ENCODE data around the gene PEX5L. TPM values are rescaled to one million over a fixed set of nuclear protein-coding genes. Genes with fewer than 3 reads are reported as not detected.

PEX5L gene
- polyA plus RNA-seq, 2 of the 4 experiments (the other 2 are of a cell fraction) = 0.06 to 0.08 TPM

DNA sequence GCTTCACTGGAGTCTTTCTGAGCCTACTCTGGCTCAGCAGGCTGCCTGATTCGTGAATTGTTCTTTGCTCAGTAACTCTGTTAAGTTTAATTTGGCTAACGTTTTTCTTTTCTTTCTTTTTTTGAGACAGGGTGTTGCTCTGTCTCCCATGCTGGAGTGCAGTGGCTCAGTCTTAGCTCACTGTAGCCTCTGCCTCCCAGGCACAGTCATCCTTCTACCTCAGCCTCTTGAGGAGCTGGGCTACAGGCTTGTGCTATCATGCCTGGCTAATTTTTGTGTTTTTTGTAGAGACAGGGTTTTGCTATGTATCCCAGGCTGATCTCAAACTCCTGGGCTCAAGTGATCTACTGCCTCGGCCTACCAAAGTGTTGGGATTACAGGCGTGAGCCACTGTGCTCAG is 165.0 kb downstream of the PEX5L start:
- ChIA-PET POLR2A (no interaction called here), CTCF (no interaction called here)
- TF ChIP-seq, protein P1, sequence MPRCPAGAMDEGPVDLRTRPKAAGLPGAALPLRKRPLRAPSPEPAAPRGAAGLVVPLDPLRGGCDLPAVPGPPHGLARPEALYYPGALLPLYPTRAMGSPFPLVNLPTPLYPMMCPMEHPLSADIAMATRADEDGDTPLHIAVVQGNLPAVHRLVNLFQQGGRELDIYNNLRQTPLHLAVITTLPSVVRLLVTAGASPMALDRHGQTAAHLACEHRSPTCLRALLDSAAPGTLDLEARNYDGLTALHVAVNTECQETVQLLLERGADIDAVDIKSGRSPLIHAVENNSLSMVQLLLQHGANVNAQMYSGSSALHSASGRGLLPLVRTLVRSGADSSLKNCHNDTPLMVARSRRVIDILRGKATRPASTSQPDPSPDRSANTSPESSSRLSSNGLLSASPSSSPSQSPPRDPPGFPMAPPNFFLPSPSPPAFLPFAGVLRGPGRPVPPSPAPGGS (IDR thresholded peaks at IDR 0.05) = no peak
- TF ChIP-seq MAZ (IDR thresholded peaks at IDR 0.05; ENCODE audit: borderline replicate concordance, low read depth, low read length) = no peak
- no peak for TF ChIP-seq HDAC2 (IDR thresholded peaks at IDR 0.05)
- TF ChIP-seq ZFP36 (IDR thresholded peaks at IDR 0.05; ENCODE audit: borderline replicate concordance, partially characterized antibody) = no peak
- WGBS (ENCODE audit: missing lambda C conversion rate) = 43% methylated on average over 4 of the region's 4 CpGs
- Histone ChIP-seq H3K9me3 (no peaks in the 10 kb centered on the region), H3K4me3 (no peak overlapping the region), H3K4me1 (no peaks in the 10 kb centered on the region), H3K27ac (no peak overlapping the region), H3K4me2 (no peak overlapping the region)
- ATAC-seq (no peak), FAIRE-seq (no peak), DNase-seq (ENCODE audit: low read depth in 1 of 2, low spot score in 1 of 2) (no peak)

DNA sequence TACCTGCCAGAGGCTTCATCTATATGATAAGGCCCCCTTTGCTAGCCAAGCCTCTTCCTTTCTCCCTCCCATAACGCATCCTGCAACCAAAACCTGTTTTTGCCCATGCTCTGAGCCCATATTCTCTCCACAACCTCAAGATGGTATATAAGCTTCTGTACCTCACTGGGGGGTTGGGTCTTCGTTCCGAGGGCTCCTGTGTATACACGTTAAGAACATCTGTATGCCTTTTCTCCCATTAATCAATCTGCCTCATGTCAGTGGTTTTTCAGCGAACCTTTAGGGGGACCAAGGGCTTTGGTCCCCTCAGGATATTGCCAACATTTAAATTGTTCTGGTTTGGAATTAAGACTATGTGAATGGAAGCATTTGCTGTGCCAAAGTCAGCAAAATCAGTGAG is 168.0 kb downstream of the PEX5L start:
- 38% methylated on average over 5 of the region's 5 CpGs for WGBS (ENCODE audit: missing lambda C conversion rate)
- H3K4me2 ChIP-seq = no peak overlapping the region
- H3K4me3 ChIP-seq = no peak overlapping the region
- H3K27ac ChIP-seq = no peak overlapping the region
- FAIRE-seq = no peak
- no peaks in the 10 kb centered on the region for H3K9me3 ChIP-seq
- no peak for TF ChIP-seq NR3C1 (IDR thresholded peaks at IDR 0.05)
- TF ChIP-seq SMC3 (IDR thresholded peaks at IDR 0.05) = no peak
- no peak for TF ChIP-seq FOSL2 (IDR thresholded peaks at IDR 0.05)
- no peak for TF ChIP-seq FOSL2 (CRISPR knock-in tag; IDR thresholded peaks at IDR 0.05)
- TF ChIP-seq HDAC2 (IDR thresholded peaks at IDR 0.05) = no peak
- no peak for TF ChIP-seq CBX8 (IDR thresholded peaks at IDR 0.05)
- TF ChIP-seq RCOR1 (IDR thresholded peaks at IDR 0.05; ENCODE audit: low read depth, low read length) = no peak
- no peak for TF ChIP-seq FOSB (CRISPR knock-in tag; IDR thresholded peaks at IDR 0.05)
- TF ChIP-seq FOXS1 (CRISPR knock-in tag; IDR thresholded peaks at IDR 0.05) = no peak
- TF ChIP-seq ZFP36 (IDR thresholded peaks at IDR 0.05; ENCODE audit: borderline replicate concordance, partially characterized antibody) = no peak
- TF ChIP-seq, protein P2, sequence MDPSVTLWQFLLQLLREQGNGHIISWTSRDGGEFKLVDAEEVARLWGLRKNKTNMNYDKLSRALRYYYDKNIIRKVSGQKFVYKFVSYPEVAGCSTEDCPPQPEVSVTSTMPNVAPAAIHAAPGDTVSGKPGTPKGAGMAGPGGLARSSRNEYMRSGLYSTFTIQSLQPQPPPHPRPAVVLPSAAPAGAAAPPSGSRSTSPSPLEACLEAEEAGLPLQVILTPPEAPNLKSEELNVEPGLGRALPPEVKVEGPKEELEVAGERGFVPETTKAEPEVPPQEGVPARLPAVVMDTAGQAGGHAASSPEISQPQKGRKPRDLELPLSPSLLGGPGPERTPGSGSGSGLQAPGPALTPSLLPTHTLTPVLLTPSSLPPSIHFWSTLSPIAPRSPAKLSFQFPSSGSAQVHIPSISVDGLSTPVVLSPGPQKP (IDR thresholded peaks at IDR 0.05; ENCODE audit: low read depth, low read length) = no peak
- TF ChIP-seq, protein P3, sequence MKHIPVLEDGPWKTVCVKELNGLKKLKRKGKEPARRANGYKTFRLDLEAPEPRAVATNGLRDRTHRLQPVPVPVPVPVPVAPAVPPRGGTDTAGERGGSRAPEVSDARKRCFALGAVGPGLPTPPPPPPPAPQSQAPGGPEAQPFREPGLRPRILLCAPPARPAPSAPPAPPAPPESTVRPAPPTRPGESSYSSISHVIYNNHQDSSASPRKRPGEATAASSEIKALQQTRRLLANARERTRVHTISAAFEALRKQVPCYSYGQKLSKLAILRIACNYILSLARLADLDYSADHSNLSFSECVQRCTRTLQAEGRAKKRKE (CRISPR knock-in tag; IDR thresholded peaks at IDR 0.05; ENCODE audit: low read depth) = no peak
- TF ChIP-seq EHMT2 (IDR thresholded peaks at IDR 0.05; ENCODE audit: low read depth) = no peak
- TF ChIP-seq EHF (CRISPR knock-in tag; IDR thresholded peaks at IDR 0.05) = no peak
- no peak for TF ChIP-seq JUN (IDR thresholded peaks at IDR 0.05)
- TF ChIP-seq, protein P4, sequence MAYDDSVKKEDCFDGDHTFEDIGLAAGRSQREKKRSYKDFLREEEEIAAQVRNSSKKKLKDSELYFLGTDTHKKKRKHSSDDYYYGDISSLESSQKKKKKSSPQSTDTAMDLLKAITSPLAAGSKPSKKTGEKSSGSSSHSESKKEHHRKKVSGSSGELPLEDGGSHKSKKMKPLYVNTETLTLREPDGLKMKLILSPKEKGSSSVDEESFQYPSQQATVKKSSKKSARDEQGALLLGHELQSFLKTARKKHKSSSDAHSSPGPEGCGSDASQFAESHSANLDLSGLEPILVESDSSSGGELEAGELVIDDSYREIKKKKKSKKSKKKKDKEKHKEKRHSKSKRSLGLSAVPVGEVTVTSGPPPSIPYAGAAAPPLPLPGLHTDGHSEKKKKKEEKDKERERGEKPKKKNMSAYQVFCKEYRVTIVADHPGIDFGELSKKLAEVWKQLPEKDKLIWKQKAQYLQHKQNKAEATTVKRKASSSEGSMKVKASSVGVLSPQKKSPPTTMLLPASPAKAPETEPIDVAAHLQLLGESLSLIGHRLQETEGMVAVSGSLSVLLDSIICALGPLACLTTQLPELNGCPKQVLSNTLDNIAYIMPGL (CRISPR knock-in tag; IDR thresholded peaks at IDR 0.05; ENCODE audit: borderline replicate concordance) = no peak
- TF ChIP-seq HOXB13 (CRISPR knock-in tag; IDR thresholded peaks at IDR 0.05; ENCODE audit: low read depth) = no peak
- no peak for TF ChIP-seq PHF8 (IDR thresholded peaks at IDR 0.05; ENCODE audit: borderline replicate concordance, low read depth)
- no peak for ATAC-seq
- ChIA-PET CTCF (interaction anchor here (1.2 kb wide), 1 partner anchor 57 kb away, joined by 3 read pairs; no protein-coding TSS in a partner anchor), POLR2A (no interaction called here)
- no peaks in the 10 kb centered on the region for H3K4me1 ChIP-seq
- no peak for DNase-seq (ENCODE audit: low read depth in 1 of 2, low spot score in 1 of 2)

DNA sequence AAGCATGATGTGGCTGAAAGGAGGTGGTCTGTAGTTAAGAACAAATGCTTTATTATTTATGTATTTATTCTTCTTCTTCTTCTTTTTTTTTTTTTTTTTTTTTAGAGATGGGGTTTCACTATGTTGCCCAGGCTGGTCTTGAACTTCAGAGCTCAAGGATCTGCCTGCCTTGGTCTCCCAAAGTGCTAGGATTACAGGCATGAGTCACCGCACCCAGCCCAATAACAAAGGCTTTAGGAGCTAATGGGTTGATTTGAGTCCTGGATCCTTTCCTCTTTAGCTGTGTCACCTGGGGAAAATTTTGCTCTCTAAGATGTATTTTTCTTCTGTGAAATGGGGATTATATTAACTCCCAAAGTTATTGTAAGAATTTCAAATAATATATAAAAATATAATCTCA is 168.8 kb downstream of the PEX5L start:
- CTCF ChIA-PET = no interaction called here
- DNase-seq (ENCODE audit: low read depth in 1 of 2, low spot score in 1 of 2) (no peak), FAIRE-seq (no peak), ATAC-seq (no peak)
- H3K4me2 ChIP-seq = no peak overlapping the region
- POLR2A ChIA-PET = no interaction called here
- no peaks in the 10 kb centered on the region for H3K9me3 ChIP-seq
- WGBS (ENCODE audit: missing lambda C conversion rate) = 86% methylated on average over 1 of the region's 1 CpG
- no peak overlapping the region for H3K27ac ChIP-seq
- H3K4me3 ChIP-seq = no peak overlapping the region
- no peaks in the 10 kb centered on the region for H3K4me1 ChIP-seq
- TF ChIP-seq MAFK (IDR thresholded peaks at IDR 0.05; ENCODE audit: partially characterized antibody) (no peak), CEBPB (IDR thresholded peaks at IDR 0.05) (no peak), NR3C1 (IDR thresholded peaks at IDR 0.05) (no peak)
- TF ChIP-seq, protein P5, sequence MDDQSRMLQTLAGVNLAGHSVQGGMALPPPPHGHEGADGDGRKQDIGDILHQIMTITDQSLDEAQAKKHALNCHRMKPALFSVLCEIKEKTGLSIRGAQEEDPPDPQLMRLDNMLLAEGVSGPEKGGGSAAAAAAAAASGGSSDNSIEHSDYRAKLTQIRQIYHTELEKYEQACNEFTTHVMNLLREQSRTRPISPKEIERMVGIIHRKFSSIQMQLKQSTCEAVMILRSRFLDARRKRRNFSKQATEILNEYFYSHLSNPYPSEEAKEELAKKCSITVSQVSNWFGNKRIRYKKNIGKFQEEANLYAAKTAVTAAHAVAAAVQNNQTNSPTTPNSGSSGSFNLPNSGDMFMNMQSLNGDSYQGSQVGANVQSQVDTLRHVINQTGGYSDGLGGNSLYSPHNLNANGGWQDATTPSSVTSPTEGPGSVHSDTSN (IDR thresholded peaks at IDR 0.05) = no peak
- TF ChIP-seq, protein P6, sequence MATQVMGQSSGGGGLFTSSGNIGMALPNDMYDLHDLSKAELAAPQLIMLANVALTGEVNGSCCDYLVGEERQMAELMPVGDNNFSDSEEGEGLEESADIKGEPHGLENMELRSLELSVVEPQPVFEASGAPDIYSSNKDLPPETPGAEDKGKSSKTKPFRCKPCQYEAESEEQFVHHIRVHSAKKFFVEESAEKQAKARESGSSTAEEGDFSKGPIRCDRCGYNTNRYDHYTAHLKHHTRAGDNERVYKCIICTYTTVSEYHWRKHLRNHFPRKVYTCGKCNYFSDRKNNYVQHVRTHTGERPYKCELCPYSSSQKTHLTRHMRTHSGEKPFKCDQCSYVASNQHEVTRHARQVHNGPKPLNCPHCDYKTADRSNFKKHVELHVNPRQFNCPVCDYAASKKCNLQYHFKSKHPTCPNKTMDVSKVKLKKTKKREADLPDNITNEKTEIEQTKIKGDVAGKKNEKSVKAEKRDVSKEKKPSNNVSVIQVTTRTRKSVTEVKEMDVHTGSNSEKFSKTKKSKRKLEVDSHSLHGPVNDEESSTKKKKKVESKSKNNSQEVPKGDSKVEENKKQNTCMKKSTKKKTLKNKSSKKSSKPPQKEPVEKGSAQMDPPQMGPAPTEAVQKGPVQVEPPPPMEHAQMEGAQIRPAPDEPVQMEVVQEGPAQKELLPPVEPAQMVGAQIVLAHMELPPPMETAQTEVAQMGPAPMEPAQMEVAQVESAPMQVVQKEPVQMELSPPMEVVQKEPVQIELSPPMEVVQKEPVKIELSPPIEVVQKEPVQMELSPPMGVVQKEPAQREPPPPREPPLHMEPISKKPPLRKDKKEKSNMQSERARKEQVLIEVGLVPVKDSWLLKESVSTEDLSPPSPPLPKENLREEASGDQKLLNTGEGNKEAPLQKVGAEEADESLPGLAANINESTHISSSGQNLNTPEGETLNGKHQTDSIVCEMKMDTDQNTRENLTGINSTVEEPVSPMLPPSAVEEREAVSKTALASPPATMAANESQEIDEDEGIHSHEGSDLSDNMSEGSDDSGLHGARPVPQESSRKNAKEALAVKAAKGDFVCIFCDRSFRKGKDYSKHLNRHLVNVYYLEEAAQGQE (IDR thresholded peaks at IDR 0.05) = no peak
- TF ChIP-seq, protein P7, sequence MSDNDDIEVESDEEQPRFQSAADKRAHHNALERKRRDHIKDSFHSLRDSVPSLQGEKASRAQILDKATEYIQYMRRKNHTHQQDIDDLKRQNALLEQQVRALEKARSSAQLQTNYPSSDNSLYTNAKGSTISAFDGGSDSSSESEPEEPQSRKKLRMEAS (IDR thresholded peaks at IDR 0.05) = no peak

Data from A549 (cell line).